Left ventricle myocardium inferior (tissue), 1 donor: ENCODE results near the gene CDC42BPB. TPM values are rescaled to one million over a fixed set of nuclear protein-coding genes. Genes with fewer than 3 reads are reported as not detected.

Source experiments
- DNase-seq: peaks from one replicate; pipeline ENCODE4 v3.0.0-alpha.2; 2020
- H3K27ac ChIP-seq: fragments of 200-600 bp; replicated peaks from 2 replicates; pipeline ENCODE4 v1.8.0; 2021
- H3K27me3 ChIP-seq: fragments of 200-600 bp; 2 replicates; pipeline ENCODE4 v1.8.0; 2021; ENCODE audit warnings: low read depth
- H3K36me3 ChIP-seq: fragments of 200-600 bp; 2 replicates; pipeline ENCODE4 v1.8.0; 2021
- H3K4me1 ChIP-seq: fragments of 200-600 bp; 2 replicates; pipeline ENCODE4 v1.8.0; 2021
- H3K4me3 ChIP-seq: fragments of 200-600 bp; 2 replicates; pipeline ENCODE4 v1.8.0; 2021; ENCODE audit warnings: mild to moderate bottlenecking, moderate library complexity
- H3K9me3 ChIP-seq: fragments of 200-600 bp; replicated peaks from 2 replicates; pipeline ENCODE4 v1.8.0; 2021
- CTCF ChIP-seq: fragments of 200-600 bp; IDR thresholded peaks from 2 replicates; pipeline ENCODE4 v1.8.0; 2021; ENCODE audit warnings: antibody characterized with exemption, mild to moderate bottlenecking, borderline replicate concordance
- intact Hi-C: fragments of 100-400 bp; cut with micrococcal nuclease; formaldehyde crosslinking; loops from one replicate; pipeline ENCODE4 v1.11.0; 2022
- total RNA-seq: library from RNA; stranded (reverse); fragmentation: NEBNext Ultra II Directional; extraction: Animal tissue kit (Norgen Biotek cat#: 25700); gene quantifications from one replicate; pipeline ENCODE4 v1.2.1, GENCODE V29; 2021
- donor health status: DM: no; HTN: yes; CAD: no; lungs with severe emphysema.

The CDC42BPB gene
- total RNA-seq, 1 donor from 2014 or later, result 67.1 TPM

- H3K4me1 ChIP-seq, result peaks cover 87% of the 10 kb centered on the region
- H3K9me3 ChIP-seq, result no peaks in the 10 kb centered on the region
- H3K4me3 ChIP-seq, result no peak overlapping the region
- DNase-seq, result no peak
- TF ChIP-seq CTCF, result no peak
- no peaks in the 10 kb centered on the region for H3K27me3 ChIP-seq
- H3K36me3 ChIP-seq, result no peaks in the 10 kb centered on the region
- intact Hi-C loops, result no loop called here
- no peak overlapping the region for H3K27ac ChIP-seq
These were observed 36.8 kb downstream of the CDC42BPB start for GRCh38 chr14:103020271-103021170.

GRCh38 chr14:103019826-103020225 is 37.5 kb downstream of the CDC42BPB start:
- H3K4me1 ChIP-seq, result peaks cover 93% of the 10 kb centered on the region

GRCh38 chr14:103019236-103019635 is 38.1 kb downstream of the CDC42BPB start:
- no peak for TF ChIP-seq CTCF
- no peaks in the 10 kb centered on the region for H3K36me3 ChIP-seq

More at GRCh38 chr14:103019826-103020225, 37.5 kb downstream of the CDC42BPB start:
- TF ChIP-seq CTCF, result no peak
- Histone ChIP-seq H3K27ac (no peak overlapping the region), H3K9me3 (no peaks in the 10 kb centered on the region), H3K27me3 (no peaks in the 10 kb centered on the region), H3K36me3 (no peaks in the 10 kb centered on the region), H3K4me3 (no peak overlapping the region)
- no peak for DNase-seq
- intact Hi-C loops, result no loop called here

GRCh38 chr14:103016594-103016993 is 40.8 kb downstream of the CDC42BPB start:
- peaks cover under 1% of the 10 kb centered on the region for H3K36me3 ChIP-seq
- H3K4me3 ChIP-seq, result no peak overlapping the region
- H3K4me1 ChIP-seq, result peaks cover 75% of the 10 kb centered on the region
- TF ChIP-seq CTCF, result no peak
- DNase-seq, result no peak
- H3K27ac ChIP-seq, result no peak overlapping the region
- intact Hi-C loops, result no loop called here
- no peaks in the 10 kb centered on the region for H3K9me3 ChIP-seq
- H3K27me3 ChIP-seq, result no peaks in the 10 kb centered on the region

More at GRCh38 chr14:103019236-103019635, 38.1 kb downstream of the CDC42BPB start:
- no peak for DNase-seq
- Histone ChIP-seq H3K27me3 (no peaks in the 10 kb centered on the region), H3K27ac (no peak overlapping the region), H3K4me3 (no peak overlapping the region), H3K4me1 (peaks cover 93% of the 10 kb centered on the region), H3K9me3 (no peaks in the 10 kb centered on the region)
- intact Hi-C loops, result no loop called here

DNA sequence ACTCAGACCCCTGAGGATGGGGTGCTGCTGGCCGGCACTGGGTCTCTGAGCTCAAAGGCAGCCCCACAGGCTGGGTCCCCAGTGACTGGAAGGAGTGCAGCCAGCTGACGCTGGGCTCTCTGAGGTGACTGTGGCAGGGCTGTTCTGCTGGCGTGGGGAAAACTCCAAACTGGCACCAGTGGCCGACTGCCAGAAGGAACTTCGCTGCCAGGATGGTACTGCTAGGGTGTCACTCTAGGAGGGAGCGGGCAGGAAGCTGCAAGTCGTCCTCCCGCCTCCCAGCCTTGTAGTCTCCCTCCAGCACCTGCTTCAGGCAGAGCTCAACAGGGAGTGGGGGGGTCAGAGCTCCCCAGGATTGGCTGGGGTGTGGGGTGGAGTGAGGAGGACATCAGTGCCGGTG is 41.3 kb downstream of the CDC42BPB start:
- Histone ChIP-seq H3K4me3 (no peak overlapping the region), H3K27ac (no peak overlapping the region), H3K4me1 (peaks cover 70% of the 10 kb centered on the region), H3K27me3 (no peaks in the 10 kb centered on the region), H3K9me3 (no peaks in the 10 kb centered on the region), H3K36me3 (peaks cover 6% of the 10 kb centered on the region)
- intact Hi-C loops, result no loop called here
- no peak for TF ChIP-seq CTCF
- peak; percentile 26 for DNase-seq
